Measurements from ENCODE around the gene MAMLD1.

MAMLD1 gene

GRCh38 chrX:150324919-150325318 lies 38.2 kb upstream of the MAMLD1 start:
- H3K4me1 ChIP-seq (ENCODE audit: insufficient read depth, low read length, severe bottlenecking) = no peaks in the 10 kb centered on the region
- H3K79me2 ChIP-seq (ENCODE audit: insufficient read depth, low read length) = no peaks in the 10 kb centered on the region
- H3K27me3 ChIP-seq (ENCODE audit: insufficient read depth, low read length) = no peaks in the 10 kb centered on the region
- H4K20me1 ChIP-seq (ENCODE audit: insufficient read depth, low read length) = no peaks in the 10 kb centered on the region
- no peak for TF ChIP-seq CTCF (IDR thresholded peaks at IDR 0.05; ENCODE audit: low read length)
- no peak for TF ChIP-seq EZH2 (IDR thresholded peaks at IDR 0.05; ENCODE audit: borderline replicate concordance, low read length)
- H3K4me2 ChIP-seq (ENCODE audit: low read length) = no peak overlapping the region
- H2AFZ ChIP-seq (ENCODE audit: low read length) = no peak overlapping the region
- no peak overlapping the region for H3K4me3 ChIP-seq (ENCODE audit: low read depth, low read length, poor library complexity, severe bottlenecking)
- H3K36me3 ChIP-seq (ENCODE audit: insufficient read depth, low read length) = no peaks in the 10 kb centered on the region
- no peak overlapping the region for H3K27ac ChIP-seq (ENCODE audit: low read depth, low read length, poor library complexity, severe bottlenecking)
- no peaks in the 10 kb centered on the region for H3K9me2 ChIP-seq (ENCODE audit: low read depth, low read length)
- no peak overlapping the region for H3K9ac ChIP-seq (ENCODE audit: low read length)
- H3K9me3 ChIP-seq (ENCODE audit: low read length) = no peaks in the 10 kb centered on the region
- no peaks in the 10 kb centered on the region for H3F3A ChIP-seq (ENCODE audit: insufficient read depth, low read length)

GRCh38 chrX:150326541-150327247 lies 36.4 kb upstream of the MAMLD1 start:
- Histone ChIP-seq H2AFZ (ENCODE audit: low read length) (no peak overlapping the region), H3K4me1 (ENCODE audit: insufficient read depth, low read length, severe bottlenecking) (no peaks in the 10 kb centered on the region), H3K4me2 (ENCODE audit: low read length) (no peak overlapping the region), H3K27me3 (ENCODE audit: insufficient read depth, low read length) (no peaks in the 10 kb centered on the region), H3K4me3 (ENCODE audit: low read depth, low read length, poor library complexity, severe bottlenecking) (no peak overlapping the region), H3K79me2 (ENCODE audit: insufficient read depth, low read length) (no peaks in the 10 kb centered on the region), H3K9ac (ENCODE audit: low read length) (no peak overlapping the region), H3K36me3 (ENCODE audit: insufficient read depth, low read length) (no peaks in the 10 kb centered on the region), H4K20me1 (ENCODE audit: insufficient read depth, low read length) (no peaks in the 10 kb centered on the region), H3K9me3 (ENCODE audit: low read length) (no peaks in the 10 kb centered on the region), H3K9me2 (ENCODE audit: low read depth, low read length) (no peaks in the 10 kb centered on the region), H3F3A (ENCODE audit: insufficient read depth, low read length) (no peaks in the 10 kb centered on the region), H3K27ac (ENCODE audit: low read depth, low read length, poor library complexity, severe bottlenecking) (no peak overlapping the region)
- TF ChIP-seq CTCF (IDR thresholded peaks at IDR 0.05; ENCODE audit: low read length) (no peak), EZH2 (IDR thresholded peaks at IDR 0.05; ENCODE audit: borderline replicate concordance, low read length) (no peak)

GRCh38 chrX:150329282-150329681 lies 33.8 kb upstream of the MAMLD1 start:
- H3K4me2 ChIP-seq (ENCODE audit: low read length) = no peak overlapping the region
- H3K4me3 ChIP-seq (ENCODE audit: low read depth, low read length, poor library complexity, severe bottlenecking) = no peak overlapping the region
- TF ChIP-seq EZH2 (IDR thresholded peaks at IDR 0.05; ENCODE audit: borderline replicate concordance, low read length) (no peak), CTCF (IDR thresholded peaks at IDR 0.05; ENCODE audit: low read length) (no peak)

More at GRCh38 chrX:150329282-150329681, 33.8 kb upstream of the MAMLD1 start:
- no peak overlapping the region for H3K9ac ChIP-seq (ENCODE audit: low read length)
- H3K9me3 ChIP-seq (ENCODE audit: low read length) = no peaks in the 10 kb centered on the region
- H3K36me3 ChIP-seq (ENCODE audit: insufficient read depth, low read length) = no peaks in the 10 kb centered on the region
- H3K79me2 ChIP-seq (ENCODE audit: insufficient read depth, low read length) = no peaks in the 10 kb centered on the region
- H4K20me1 ChIP-seq (ENCODE audit: insufficient read depth, low read length) = no peaks in the 10 kb centered on the region
- no peaks in the 10 kb centered on the region for H3K27me3 ChIP-seq (ENCODE audit: insufficient read depth, low read length)
- no peak overlapping the region for H3K27ac ChIP-seq (ENCODE audit: low read depth, low read length, poor library complexity, severe bottlenecking)
- H3F3A ChIP-seq (ENCODE audit: insufficient read depth, low read length) = no peaks in the 10 kb centered on the region
- H2AFZ ChIP-seq (ENCODE audit: low read length) = no peak overlapping the region
- no peaks in the 10 kb centered on the region for H3K4me1 ChIP-seq (ENCODE audit: insufficient read depth, low read length, severe bottlenecking)
- H3K9me2 ChIP-seq (ENCODE audit: low read depth, low read length) = no peaks in the 10 kb centered on the region

Measured in OCI-LY1 (cell line).